K562 (cell line): ENCODE measurements around the gene IDH1. TPM values are rescaled to one million over a fixed set of nuclear protein-coding genes. Genes with fewer than 3 reads are reported as not detected.

Source experiments
- ATAC-seq: fragments of 200-7000 bp; cut with Tn5 transposase; 3 replicates; pipeline ENCODE4 v1.9.1; 2020; ENCODE audit warnings: moderate library complexity
- BruUV-seq: library from RNA; stranded (reverse); fragments of 400-500 nt; replicated peaks from 2 replicates; lab custom pipeline; 2021; lab: Mats Ljungman, UMichigan
- CTCF ChIA-PET: fragments of 300-600 bp; formaldehyde crosslinking; extraction: SDS; loops from one replicate; lab custom pipeline; 2021; ENCODE audit warnings: low intra/inter-chr PET ratio; lab: Yijun Ruan, JAX
- POLR2A ChIA-PET: fragments of 300-600, 350-650 bp; sonication (Branson Sonifier 250); formaldehyde crosslinking; extraction: SDS; loops from one replicate; lab custom pipeline; 2021; ENCODE audit warnings: antibody characterized with exemption, inconsistent platforms; lab: Yijun Ruan, JAX
- DNase-seq, 4 experiments: peaks; one replicate each; pipeline versions ENCODE4 v3.0.0 to v3.0.0-alpha.2; 2011 to 2018; ENCODE audit warnings: low spot score in 3 of 4, mixed read lengths in 3 of 4; ENCODE audit errors: extremely low read depth in 1 of 4
- FAIRE-seq: peaks from 2 replicates; lab custom pipeline; 2011; peaks lifted over from hg19 to GRCh38; lab: Jason Lieb, UNC
- H2AFZ ChIP-seq: 2 replicates; pipeline ENCODE4 v1.6.0; 2011; ENCODE audit warnings: low read depth, low read length, control low read depth, inconsistent platforms
- H3K27ac ChIP-seq: fragments of 200-600 bp; 3 replicates; pipeline ENCODE4 v1.8.0; 2011; ENCODE audit warnings: low read depth, mild to moderate bottlenecking, control low read depth, inconsistent platforms, low read length, moderate library complexity, mixed read lengths; ENCODE audit errors: extremely low read depth
- H3K27me3 ChIP-seq, 2 experiments: fragments of 300-600 bp in 1 of 2; 2 replicates in 1 of 2; 3 replicates in 1 of 2; pipeline versions ENCODE4 v1.6.0 to v1.8.0; 2011; ENCODE audit warnings: inconsistent platforms in 2 of 2, low read length in 2 of 2, mild to moderate bottlenecking in 1 of 2, mixed read lengths in 1 of 2, moderate library complexity in 1 of 2; ENCODE audit not compliant: control insufficient read depth in 2 of 2, insufficient read depth in 2 of 2
- H3K36me3 ChIP-seq: fragments of 300-600 bp; 3 replicates; pipeline ENCODE4 v1.8.0; 2011; ENCODE audit warnings: mild to moderate bottlenecking, low read length, inconsistent platforms; ENCODE audit not compliant: control insufficient read depth, insufficient read depth
- H3K4me1 ChIP-seq, 2 experiments: fragments of 200-600 bp in 1 of 2; replicated peaks in 1 of 2; 2 replicates in 1 of 2; 3 replicates in 1 of 2; pipeline versions ENCODE4 v1.5.1 to v1.8.0; 2011; ENCODE audit warnings: inconsistent platforms in 2 of 2, low read length in 2 of 2, mild to moderate bottlenecking in 1 of 2, mixed read lengths in 1 of 2, moderate library complexity in 1 of 2; ENCODE audit not compliant: control insufficient read depth in 2 of 2, insufficient read depth in 2 of 2
- H3K4me2 ChIP-seq: 2 replicates; pipeline ENCODE4 v1.6.1; 2011; ENCODE audit warnings: low read length, control low read depth, inconsistent platforms, mixed read lengths; ENCODE audit not compliant: insufficient read depth
- H3K4me3 ChIP-seq: fragments of 200-600 bp; sonication (generic), shearing (Covaris generic); 2 replicates; pipeline ENCODE4 v1.5.1; 2016; ENCODE audit warnings: control low read depth, inconsistent platforms
- H3K79me2 ChIP-seq: fragments of 200-600 bp; 3 replicates; pipeline ENCODE4 v1.8.0; 2011; ENCODE audit warnings: low read length, inconsistent platforms; ENCODE audit not compliant: control insufficient read depth, insufficient read depth
- H3K9ac ChIP-seq, 2 experiments: 2 replicates each; pipeline versions ENCODE4 v1.6.0 to v1.6.1; 2011; ENCODE audit warnings: low read depth in 2 of 2, low read length in 2 of 2, control low read depth in 1 of 2, inconsistent platforms in 1 of 2, mild to moderate bottlenecking in 1 of 2, mixed read lengths in 1 of 2; ENCODE audit not compliant: insufficient read depth in 1 of 2
- H3K9me1 ChIP-seq: one replicate; pipeline ENCODE4 v1.6.0; 2011; ENCODE audit warnings: inconsistent platforms, mild to moderate bottlenecking, low read length, moderate library complexity; ENCODE audit not compliant: control insufficient read depth, insufficient read depth
- H3K9me3 ChIP-seq: replicated peaks from 2 replicates; pipeline ENCODE4 v1.5.1; 2011; ENCODE audit warnings: low read depth, low read length, inconsistent platforms; ENCODE audit not compliant: control insufficient read depth, insufficient read depth
- H4K20me1 ChIP-seq: replicated peaks from 2 replicates; pipeline ENCODE4 v1.6.1; 2011; ENCODE audit warnings: low read length, inconsistent platforms, mixed read lengths; ENCODE audit not compliant: control insufficient read depth, insufficient read depth
- MTF1 ChIP-seq: fragments of 250-450 bp; sonication (Bioruptor Pico); IDR thresholded peaks from 2 replicates; pipeline ENCODE4 v1.9.0; 2021; ENCODE audit warnings: moderate library complexity, mild to moderate bottlenecking, inconsistent platforms, borderline replicate concordance
- POLR2H ChIP-seq: IDR thresholded peaks from 2 replicates; pipeline ENCODE4 v1.6.1; 2016; ENCODE audit warnings: missing genetic modification characterization, low read depth, mild to moderate bottlenecking, control low read depth, missing compliant biosample characterization, moderate library complexity
- ZNF518B ChIP-seq: fragments of 250-450 bp; sonication (Bioruptor Pico); IDR thresholded peaks from 2 replicates; pipeline ENCODE4 v1.5.0; 2021; ENCODE audit warnings: mild to moderate bottlenecking, moderate library complexity
- WGBS: fragments of 100-300 bp; shearing (Covaris generic); methylation state at CpG from one replicate; pipeline ENCODE4 v1.1.6; 2016; ENCODE audit warnings: low coverage, mixed read lengths; ENCODE audit not compliant: insufficient coverage; ENCODE audit errors: missing lambda C conversion rate; 5-methylcytosine and 5-hydroxymethylcytosine counted together
- in situ Hi-C: fragments of 300-500 bp; cut with MboI; formaldehyde crosslinking; loops from 4 replicates; pipeline ENCODE4 v1.15.0; 2018; ENCODE audit warnings: inconsistent platforms, mixed read lengths
- intact Hi-C: fragments of 100-400 bp; cut with micrococcal nuclease; formaldehyde crosslinking; loops from 2 replicates; pipeline ENCODE4 v1.14.2; 2022
- polyA plus RNA-seq, 8 experiments: library from polyadenylated mRNA; depleted of rRNA in 4 of 8; stranded (reverse) in 5 of 8; unstranded in 3 of 8; fragments of >200 nt; fragmentation: Nextera tagmentation in 2 of 8; fragmentation: Illumina TruSeq in 1 of 8; extraction: Ambion mirVana in 2 of 8; extraction: Trizol in 1 of 8; gene quantifications; 2 replicates each; pipeline versions ENCODE4 v1.2.1 to v1.2.3, GENCODE V29; 2011 to 2014; ENCODE audit warnings: inconsistent platforms in 1 of 8, missing spikeins in 1 of 8
- total RNA-seq, 7 experiments: library from RNA; depleted of rRNA in 6 of 7; stranded (reverse); fragments of >200 nt in 6 of 7; fragmentation: Illumina TruSeq in 2 of 7; extraction: Trizol in 2 of 7; gene quantifications; 2 replicates each; pipeline versions ENCODE4 v1.2.1 to v1.2.3, GENCODE V29; 2011 to 2021; ENCODE audit warnings: low replicate concordance in 1 of 7

The IDH1 gene
- total and polyA plus RNA-seq, 9 of the 15 experiments (the other 6 are each of a cell fraction or from before 2014, with no cell fraction given), result 61.9 to 194 (median 101) TPM

GRCh38 chr2:208234786-208235185 is 20.1 kb downstream of the IDH1 start:
- Histone ChIP-seq H3K27ac (no peak overlapping the region), H3K36me3 (peaks cover 29% of the 10 kb centered on the region; the same call in 2 of the 3 replicates), H3K9me1 (no peaks in the 10 kb centered on the region), H4K20me1 (no peaks in the 10 kb centered on the region), H2AFZ (no peak overlapping the region), H3K9me3 (no peaks in the 10 kb centered on the region), H3K4me1 (no peaks in the 10 kb centered on the region; a peak in 1 of 5 replicates), H3K9ac (no peak overlapping the region), H3K4me2 (no peak overlapping the region), H3K79me2 (no peaks in the 10 kb centered on the region), H3K4me3 (no peak overlapping the region), H3K27me3 (no peaks in the 10 kb centered on the region)
- 0% methylated on average over 1 of the region's 1 CpG for WGBS
- POLR2A ChIA-PET, result interaction anchor here (0.8 to 1.2 kb wide), 2 partner anchors 12 to 20 kb away, joined by 4 to 5 read pairs; partner anchors contain the start of gene IDH1
- ATAC-seq (no peak; the same call in 2 of the 3 replicates), FAIRE-seq (no peak), DNase-seq (no peak)
- CTCF ChIA-PET, result no interaction called here
- no peak for TF ChIP-seq ZNF518B (CRISPR knock-in tag)
- TF ChIP-seq MTF1 (CRISPR knock-in tag), result no peak
- 0 out of 2 replicates have a peak, but pooled peaks have one; percentile 23 for TF ChIP-seq POLR2H (tag)
- BruUV-seq, result no TSS peak
- in situ Hi-C loops, result no loop called here
- intact Hi-C loops, result no loop called here
